GM10266 (cell line): ENCODE results near the gene PTPRS.

ENCODE experiments used
- DNase-seq: peaks from one replicate; pipeline ENCODE4 v3.0.0; 2012; ENCODE audit errors: extremely low spot score
- TF ChIP-seq, protein P1 (sequence below): IDR thresholded peaks from 2 replicates; pipeline ENCODE4 v1.5.1; 2012; ENCODE audit warnings: mild to moderate bottlenecking, low read depth; ENCODE audit not compliant: control insufficient read depth, insufficient read depth; ENCODE audit errors: missing control alignments

PTPRS gene

DNA sequence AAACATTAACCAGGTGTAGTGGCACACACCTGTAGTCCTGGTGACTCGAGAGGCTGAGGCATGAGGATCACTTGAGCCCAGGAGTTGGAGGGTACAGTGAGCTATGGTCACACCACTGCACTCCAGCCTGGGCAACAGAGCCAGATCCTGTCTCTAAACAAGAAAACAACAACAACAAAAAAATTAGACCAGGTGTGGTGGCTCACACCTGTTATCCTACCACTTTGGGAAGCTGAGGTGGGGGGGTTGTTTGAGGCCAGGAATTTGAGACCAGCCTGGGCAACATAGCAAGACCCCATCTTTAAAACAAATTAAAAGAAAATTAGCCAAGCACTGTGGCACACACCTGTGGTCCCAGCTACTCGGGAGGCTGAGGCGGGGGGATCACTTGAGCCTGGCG, 20.8 kb upstream of the PTPRS start:
- TF ChIP-seq, protein P1, sequence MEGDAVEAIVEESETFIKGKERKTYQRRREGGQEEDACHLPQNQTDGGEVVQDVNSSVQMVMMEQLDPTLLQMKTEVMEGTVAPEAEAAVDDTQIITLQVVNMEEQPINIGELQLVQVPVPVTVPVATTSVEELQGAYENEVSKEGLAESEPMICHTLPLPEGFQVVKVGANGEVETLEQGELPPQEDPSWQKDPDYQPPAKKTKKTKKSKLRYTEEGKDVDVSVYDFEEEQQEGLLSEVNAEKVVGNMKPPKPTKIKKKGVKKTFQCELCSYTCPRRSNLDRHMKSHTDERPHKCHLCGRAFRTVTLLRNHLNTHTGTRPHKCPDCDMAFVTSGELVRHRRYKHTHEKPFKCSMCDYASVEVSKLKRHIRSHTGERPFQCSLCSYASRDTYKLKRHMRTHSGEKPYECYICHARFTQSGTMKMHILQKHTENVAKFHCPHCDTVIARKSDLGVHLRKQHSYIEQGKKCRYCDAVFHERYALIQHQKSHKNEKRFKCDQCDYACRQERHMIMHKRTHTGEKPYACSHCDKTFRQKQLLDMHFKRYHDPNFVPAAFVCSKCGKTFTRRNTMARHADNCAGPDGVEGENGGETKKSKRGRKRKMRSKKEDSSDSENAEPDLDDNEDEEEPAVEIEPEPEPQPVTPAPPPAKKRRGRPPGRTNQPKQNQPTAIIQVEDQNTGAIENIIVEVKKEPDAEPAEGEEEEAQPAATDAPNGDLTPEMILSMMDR: no peak
- DNase-seq: no peak

DNA sequence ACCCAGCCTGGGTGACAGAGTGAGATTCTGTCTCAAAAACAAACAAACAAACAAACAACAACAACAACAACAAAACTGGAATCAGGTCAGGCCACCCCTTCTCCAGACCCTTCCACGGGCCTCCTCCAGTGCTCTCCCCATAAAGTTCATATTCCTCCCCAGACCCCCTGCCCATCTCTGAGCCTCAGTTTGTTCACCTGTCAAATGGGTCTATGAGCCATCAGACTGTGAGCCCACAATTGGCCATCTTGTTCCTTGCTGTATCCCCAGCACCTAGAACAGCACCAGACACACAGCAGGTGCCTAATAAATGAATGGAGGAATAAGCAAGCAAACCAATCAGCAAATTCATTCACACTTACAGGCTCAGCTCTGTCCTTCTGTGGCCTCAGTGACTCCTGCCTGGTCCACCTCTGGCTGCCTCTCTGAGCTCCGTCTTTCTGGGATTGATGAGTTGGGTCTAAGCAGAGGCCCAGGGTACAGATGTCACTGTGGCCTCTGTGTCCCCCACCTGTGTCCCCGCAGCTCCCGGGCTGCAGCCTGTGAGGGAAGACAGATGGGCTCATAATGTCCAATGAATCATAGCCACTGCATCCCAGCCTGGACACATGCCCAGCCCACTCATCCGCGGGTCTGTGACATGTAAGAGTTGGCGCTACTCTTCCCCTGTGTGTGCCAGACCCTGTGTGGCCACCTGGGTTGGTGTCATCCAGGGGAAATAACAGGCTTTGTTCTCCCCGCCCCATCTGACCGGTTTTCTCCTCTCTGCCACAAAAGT, 19.6 kb upstream of the PTPRS start:
- DNase-seq: no peak
- TF ChIP-seq, protein P1: no peak

DNA sequence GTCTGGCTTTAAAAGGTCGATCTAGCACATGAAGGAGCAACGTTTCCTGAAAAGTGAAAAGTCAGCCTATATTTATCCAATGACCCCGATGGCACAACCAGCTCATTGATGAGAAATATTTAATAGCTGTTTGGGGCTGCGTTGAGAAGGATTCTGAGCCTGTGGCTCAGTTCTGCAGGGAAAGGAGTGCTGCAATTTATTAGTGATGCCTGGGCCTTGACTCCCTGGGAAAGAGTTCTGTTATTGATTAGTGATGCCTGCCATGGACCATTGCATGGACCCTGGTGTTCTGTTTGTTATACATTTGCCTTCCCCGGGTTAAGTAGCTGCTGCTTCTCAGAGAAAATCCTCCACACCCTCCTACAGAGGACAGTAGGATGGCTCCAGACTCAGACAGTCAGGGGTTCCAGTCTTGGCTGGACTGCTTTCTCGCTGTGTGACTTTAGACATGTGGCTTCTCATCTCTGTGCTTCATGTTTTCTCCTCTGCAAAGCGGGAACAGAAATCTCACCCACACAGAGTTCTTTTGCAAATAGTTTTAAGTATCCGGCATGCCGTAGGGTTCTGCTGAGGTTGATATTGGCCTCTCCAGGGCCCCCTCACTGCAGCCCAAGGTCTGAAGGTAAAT, 17.7 kb upstream of the PTPRS start:
- TF ChIP-seq, protein P1: no peak
- DNase-seq: no peak

DNA sequence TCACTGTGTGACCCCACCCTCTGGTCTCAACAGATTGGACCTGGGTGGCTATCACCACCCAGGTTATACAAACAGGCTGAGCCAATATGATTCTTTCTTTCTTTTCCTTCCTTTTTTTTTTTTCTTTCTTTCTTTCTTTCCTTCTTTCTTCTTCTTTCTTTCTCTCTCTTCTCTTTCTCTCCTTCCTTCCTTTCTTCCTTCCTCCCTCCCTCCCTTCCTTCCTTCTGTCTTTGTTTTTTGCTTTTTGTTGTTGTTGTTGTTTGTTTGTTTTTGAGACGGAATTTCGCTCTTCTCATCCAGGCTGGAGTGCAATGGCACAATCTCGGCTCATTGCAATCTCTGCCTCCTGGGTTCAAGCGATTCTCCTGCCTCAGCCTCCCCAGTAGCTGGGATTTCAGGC, 17.0 kb upstream of the PTPRS start:
- TF ChIP-seq, protein P1: no peak
- no peak for DNase-seq

DNA sequence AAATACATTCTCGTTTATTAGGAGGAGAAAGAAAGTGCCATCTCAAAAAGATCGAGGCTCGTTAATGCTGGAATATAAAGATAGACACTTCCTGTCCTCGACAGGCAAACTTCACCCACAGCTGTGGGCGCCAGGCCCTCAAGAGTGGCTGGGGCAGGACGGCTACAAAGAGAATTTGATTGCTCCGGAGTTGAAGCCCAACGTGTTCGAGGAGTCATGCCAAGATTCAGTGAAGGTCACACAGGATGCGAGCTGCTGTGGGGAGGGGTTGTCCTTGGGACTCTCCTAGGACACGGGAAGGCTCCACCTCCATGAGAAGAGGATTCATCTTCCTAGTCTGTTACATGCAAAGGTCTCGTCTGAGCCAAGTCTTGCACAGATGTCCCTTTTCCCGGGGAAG, 16.3 kb upstream of the PTPRS start:
- TF ChIP-seq, protein P1: no peak

DNA sequence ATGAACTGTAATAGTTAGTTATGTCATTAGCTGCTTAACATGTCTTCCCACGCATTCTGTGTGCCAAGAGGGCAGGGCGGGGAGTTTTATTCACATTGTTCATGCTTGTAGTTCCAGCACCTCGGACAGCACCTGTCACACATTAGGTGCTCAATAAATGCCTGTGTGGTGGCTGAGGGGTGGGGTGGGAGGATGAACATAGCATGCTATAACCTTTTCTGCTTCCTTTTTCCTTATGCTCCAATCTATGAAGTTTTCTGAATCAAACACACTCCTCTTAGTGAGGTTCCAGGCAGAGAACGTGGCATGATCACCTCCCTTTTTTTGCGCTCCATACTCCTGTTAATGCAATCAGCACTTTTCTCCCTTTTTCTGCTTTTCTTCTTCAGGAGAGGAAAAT, 15.8 kb upstream of the PTPRS start:
- no peak for DNase-seq
- TF ChIP-seq, protein P1: no peak

More for the DNA sequence above, 16.3 kb upstream of the PTPRS start:
- DNase-seq: no peak

DNA sequence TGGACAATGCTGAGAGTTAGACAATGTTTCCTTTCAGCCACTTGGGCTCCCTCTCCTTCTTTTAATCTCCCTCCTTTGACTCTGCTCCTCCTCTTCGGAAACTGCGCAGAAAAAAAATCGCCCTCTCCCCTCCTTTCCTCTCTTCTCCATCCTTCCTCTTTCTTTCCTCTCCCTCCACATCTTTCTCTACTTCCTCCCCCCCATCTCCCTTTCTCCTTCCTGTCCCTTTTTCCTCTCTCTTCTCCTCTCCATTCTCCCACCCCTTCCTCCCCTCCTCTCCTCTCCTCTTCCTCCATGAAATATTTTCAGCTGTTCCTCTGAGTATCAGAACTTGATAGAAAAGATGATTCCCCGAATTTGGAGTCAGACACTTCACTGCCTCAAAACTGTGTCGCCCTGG, 15.1 kb upstream of the PTPRS start:
- no peak for DNase-seq

More for the DNA sequence above, 15.1 kb upstream of the PTPRS start:
- TF ChIP-seq, protein P1: no peak
